22Rv1 (cell line): ENCODE data around the gene INTS2.

Source experiments
- H3K27ac ChIP-seq: fragments of 450-650 bp; 2 replicates; pipeline ENCODE4 v1.5.1; 2017
- ZFX ChIP-seq: fragments of 450-650 bp; IDR thresholded peaks from 2 replicates; pipeline ENCODE4 v1.6.1; 2017; ENCODE audit warnings: antibody characterized with exemption, borderline replicate concordance
- TF ChIP-seq, protein P1 (sequence below): fragments of 450-650 bp; IDR thresholded peaks from 2 replicates; pipeline ENCODE4 v1.5.1; 2017; ENCODE audit warnings: mild to moderate bottlenecking

The INTS2 gene

DNA sequence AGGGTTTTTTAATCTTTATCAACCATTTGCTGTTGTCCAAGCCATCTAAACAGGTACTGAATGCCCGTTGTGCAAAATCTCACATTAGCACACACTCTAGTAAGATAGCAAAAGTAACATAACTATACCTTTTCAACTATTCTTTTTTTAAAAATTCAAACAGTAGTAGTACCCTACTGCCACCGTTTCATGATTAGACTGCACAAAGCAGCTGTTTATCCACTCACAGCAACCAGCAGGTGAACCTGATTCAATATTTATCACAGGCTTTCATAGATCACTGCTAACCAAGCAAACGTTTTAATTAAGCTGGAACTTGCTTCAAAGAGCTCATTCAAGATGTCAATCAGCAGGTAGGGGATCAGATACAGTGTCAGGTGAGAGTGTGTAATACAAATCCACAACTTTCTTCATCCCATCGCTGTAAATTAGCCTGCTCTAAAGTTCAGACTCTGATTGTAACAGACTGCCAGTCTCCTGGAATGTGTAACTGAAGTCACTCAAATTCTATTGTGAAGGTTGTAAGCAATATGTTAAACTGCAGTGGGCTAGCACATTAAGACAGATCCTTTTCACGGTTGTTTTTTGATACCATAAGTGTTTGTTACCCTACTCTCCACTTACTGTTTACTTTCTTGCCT lies 111.8 kb downstream of the INTS2 start:
- no peak for TF ChIP-seq ZFX
- TF ChIP-seq, protein P1, sequence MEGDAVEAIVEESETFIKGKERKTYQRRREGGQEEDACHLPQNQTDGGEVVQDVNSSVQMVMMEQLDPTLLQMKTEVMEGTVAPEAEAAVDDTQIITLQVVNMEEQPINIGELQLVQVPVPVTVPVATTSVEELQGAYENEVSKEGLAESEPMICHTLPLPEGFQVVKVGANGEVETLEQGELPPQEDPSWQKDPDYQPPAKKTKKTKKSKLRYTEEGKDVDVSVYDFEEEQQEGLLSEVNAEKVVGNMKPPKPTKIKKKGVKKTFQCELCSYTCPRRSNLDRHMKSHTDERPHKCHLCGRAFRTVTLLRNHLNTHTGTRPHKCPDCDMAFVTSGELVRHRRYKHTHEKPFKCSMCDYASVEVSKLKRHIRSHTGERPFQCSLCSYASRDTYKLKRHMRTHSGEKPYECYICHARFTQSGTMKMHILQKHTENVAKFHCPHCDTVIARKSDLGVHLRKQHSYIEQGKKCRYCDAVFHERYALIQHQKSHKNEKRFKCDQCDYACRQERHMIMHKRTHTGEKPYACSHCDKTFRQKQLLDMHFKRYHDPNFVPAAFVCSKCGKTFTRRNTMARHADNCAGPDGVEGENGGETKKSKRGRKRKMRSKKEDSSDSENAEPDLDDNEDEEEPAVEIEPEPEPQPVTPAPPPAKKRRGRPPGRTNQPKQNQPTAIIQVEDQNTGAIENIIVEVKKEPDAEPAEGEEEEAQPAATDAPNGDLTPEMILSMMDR, result no peak
- no peak overlapping the region for H3K27ac ChIP-seq
